GM18499 (cell line): ENCODE measurements around the gene KIF24.
A peak's percentile ranks its signal among the peaks of the same experiment; 100 is the strongest.
"Not testable (repeated sequence)": the region's sequence is repeated elsewhere in the genome, so short reads cannot be mapped to it uniquely, and the experiment has no call there.

ENCODE experiments used
- ATAC-seq: cut with Tn5 transposase; IDR thresholded peaks from one replicate; pipeline ENCODE4 v1.9.1; 2021; ENCODE audit warnings: moderate number of reproducible peaks; ENCODE audit not compliant: insufficient read depth, unreplicated experiment

KIF24 gene

DNA sequence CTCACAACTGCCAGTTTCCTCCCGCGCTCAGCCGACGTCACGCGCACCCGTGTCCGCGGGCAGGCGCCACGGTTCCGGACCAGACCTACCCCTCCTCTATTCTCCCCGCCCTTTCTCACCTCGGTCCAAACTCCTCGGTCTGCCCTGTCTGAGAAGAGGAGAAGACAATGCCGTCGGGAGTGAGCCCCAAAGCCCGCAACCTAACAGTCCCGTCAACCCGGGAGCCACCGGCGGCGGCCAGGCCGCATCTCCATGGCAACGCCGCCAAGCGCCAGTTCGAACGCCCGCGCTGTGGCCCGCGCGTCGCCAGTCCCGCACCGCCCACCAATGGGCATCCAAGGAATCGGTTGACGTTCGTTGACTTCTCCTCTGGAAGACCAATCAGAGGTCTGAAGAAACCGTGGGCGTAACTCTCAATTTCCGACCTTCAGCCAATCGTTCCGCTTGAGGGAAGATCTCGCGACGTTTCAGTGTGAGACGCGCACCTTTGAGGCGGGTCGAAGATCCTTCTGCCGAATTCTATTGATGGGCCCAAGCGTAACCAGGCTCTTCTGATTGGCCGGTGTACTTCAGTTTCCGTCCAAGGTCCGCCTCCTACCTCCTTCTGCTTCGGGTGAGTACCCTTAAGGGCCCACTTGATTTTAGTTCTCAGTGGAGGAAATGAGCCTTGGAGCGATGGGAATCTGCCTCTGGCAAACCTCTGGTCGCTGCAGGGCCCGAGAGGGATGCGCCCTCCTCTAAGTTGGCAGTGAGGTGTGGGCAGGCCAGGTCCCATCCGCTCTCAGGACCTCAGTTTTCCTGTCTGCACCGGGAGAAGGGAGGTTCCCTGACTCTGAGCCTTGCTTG is at the start of gene KIF24, which contains the start of gene NUDT2:
TSS of gene KIF24 (minus strand) at position 282 of the 846 bp plus-strand sequence. CDS start 17,922 bp downstream, outside the sequence.
TSS of gene NUDT2 (plus strand) at position 583 of the 846 bp plus-strand sequence. CDS start 9,471 bp downstream, outside the sequence.
- ATAC-seq, result peak; percentile 86

GRCh38 chr9:34378376-34379060 is 49.5 kb upstream of the KIF24 start:
- ATAC-seq, result no peak

- no peak for ATAC-seq
These were observed 48.3 kb upstream of the KIF24 start for GRCh38 chr9:34377404-34377746.

GRCh38 chr9:34376596-34377403 is 47.7 kb upstream of the KIF24 start, which contains the start of gene MYORG:
MYORG (minus strand) TSS chr9:34376898; CDS start chr9:34372943, 3,955 bp downstream.
- peak; percentile 62 for ATAC-seq

- ATAC-seq, result no peak
These were observed 47.0 kb upstream of the KIF24 start for GRCh38 chr9:34375901-34376595.

- ATAC-seq, result no peak
These were observed 46.0 kb upstream of the KIF24 start for GRCh38 chr9:34374905-34375552.

GRCh38 chr9:34374339-34374738 is 45.3 kb upstream of the KIF24 start:
- no peak for ATAC-seq

DNA sequence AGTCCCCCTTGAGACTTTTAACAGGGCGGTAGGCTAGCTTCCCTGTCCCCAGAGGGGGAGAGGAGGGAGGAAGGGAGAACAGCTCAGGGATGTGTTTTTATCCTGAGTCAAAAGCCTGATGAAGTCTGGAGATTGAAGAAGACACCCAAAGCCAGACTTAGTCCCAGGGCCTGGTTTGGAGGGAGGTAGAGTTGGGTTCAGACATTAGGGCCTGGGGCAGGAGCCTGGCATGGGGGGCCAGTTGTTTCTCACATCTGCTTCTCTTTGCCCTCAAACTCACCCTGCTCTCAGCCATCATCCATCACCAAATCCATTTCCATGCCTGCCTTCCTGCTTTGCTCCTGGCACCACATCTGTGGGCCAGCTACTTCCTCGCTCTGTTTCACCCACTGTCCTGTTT is 44.7 kb upstream of the KIF24 start:
- ATAC-seq, result no peak

DNA sequence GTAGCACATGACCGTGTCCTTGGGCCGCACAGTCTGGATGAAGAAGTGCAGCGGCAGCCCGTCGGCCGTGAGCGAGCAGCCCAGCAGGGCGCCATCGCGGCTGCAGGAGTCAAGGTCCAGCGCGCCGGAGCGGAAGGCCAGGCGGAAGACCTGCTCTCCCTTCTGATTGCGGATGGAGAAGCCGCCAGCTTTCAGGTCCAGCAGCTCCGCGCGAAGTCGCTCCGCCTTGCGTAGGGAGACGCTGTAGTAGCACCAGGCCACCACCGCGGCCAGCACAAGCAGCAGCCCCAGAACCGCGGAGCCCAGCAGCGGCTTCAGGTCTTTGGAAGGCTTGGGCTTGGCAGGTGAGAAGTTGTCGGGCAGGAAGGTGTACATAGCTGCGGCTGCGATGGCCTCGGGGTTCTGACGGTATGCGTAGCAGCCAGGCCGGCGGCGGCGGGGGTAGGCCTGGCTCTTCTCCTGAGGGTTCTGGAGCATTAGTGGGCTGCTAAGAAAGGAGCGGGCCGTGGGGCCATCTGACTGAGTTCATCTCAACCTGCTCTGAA is 43.5 kb upstream of the KIF24 start:
- ATAC-seq, result no peak

GRCh38 chr9:34371886-34372466 is 42.9 kb upstream of the KIF24 start:
- no peak for ATAC-seq

GRCh38 chr9:34370970-34371880 is 42.2 kb upstream of the KIF24 start:
- ATAC-seq, result no peak

DNA sequence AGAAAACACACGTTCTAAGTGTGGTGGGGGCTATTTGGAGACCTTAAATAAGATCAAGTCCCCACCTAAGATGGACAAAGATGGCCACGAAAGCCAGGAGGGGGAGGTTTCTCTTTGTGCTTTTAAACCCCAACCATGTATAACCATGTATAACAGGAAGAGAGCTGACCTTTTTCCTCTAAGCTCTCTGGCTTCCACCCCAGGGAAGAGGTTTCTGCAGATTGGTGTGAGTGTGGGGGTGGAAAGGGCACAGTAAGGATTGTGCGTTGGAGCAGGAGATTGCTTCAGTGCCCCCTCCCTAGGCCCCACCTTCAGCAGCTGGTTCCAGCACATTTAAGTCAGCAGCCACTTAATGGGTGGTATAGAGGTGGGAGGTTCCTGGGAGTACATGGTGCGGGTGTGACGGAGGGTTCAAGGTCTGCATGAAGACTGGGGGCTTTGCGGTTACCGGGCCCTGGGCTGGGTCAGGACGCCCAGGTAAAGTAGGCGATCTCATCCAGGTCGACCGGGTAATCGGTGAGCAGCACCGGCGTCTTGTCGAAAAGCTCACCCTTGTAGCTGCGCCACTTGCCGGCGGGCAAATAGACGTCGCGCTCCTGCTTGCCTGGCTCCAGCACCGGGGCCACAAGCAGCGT is 41.4 kb upstream of the KIF24 start:
- ATAC-seq, result no peak

DNA sequence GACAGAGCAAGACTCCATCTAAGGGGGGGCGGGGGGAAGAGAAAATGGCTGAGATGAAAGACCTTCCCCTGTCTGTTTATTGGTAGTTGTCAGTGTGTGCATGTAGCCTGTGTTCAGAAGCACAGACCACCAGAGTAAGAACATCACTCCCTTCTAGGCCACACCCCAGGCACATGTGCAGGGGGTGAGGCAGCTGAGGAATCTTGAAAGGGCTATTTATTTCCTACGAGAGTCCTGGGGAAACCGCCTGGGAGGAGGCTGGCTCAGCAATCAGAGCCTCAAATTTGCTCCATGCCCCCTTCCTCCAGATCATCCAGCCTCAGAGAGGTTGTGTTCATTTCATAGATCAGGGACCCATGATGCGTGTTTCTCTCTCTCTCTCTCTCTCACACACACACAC is 40.6 kb upstream of the KIF24 start:
- no peak for ATAC-seq

GRCh38 chr9:34368796-34369195 is 39.7 kb upstream of the KIF24 start:
- not testable (repeated sequence) for ATAC-seq

DNA sequence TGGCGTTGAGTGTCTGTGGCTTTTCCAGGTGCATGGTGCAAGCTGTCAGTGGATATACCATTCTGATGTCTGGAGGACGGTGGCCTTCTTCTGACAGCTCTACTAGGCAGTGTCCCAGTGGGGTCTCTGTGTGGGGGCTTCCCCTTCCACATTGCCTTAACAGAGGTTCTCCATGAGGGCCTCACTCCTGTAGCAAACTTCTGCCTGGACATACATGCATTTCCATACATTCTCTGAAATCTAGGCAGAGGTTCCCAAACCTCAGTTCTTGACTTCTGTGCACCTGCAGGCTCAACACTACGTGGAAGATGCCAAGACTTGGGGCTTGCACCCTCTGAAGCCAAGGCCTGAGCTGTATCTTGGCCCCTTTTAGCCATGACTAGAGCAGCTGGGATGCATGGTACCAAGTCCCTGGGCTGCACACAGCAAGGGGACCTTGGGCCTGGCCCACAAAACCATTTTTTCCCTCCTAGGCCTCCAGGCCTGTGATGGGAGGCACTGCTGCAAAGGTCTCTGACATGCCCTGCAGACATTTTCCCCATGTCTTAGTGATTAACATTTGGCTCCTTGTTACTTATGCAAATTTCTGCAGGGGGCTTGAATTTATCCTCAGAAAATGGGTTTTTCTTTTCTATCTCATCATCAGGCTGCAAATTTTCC is 38.8 kb upstream of the KIF24 start:
- not testable (repeated sequence) for ATAC-seq

DNA sequence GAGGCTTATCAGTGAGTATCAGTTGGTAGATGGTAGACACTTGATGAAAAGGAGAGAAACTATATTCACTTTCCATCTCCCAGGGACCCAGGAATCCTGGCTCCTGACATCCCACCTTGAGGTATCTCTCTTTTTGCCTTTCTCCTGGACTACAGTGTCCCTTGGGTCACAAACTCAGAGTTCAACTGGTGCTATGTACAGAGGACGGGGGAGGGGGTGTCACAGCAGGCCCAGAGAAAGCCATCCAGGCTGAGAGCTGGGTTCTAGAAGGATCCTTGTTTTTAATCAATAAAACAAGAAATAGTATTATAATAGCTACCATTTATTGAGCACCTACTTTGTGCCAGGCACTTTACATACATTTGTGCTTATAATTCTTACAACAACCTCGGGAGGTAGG is 37.3 kb upstream of the KIF24 start:
- ATAC-seq, result no peak

GRCh38 chr9:34365282-34365681 is 36.2 kb upstream of the KIF24 start:
- no peak for ATAC-seq
